Activated CD4-positive, alpha-beta memory T cell treated with anti-CD3 and anti-CD28 coated beads, Interleukin-2, amount 10 ng/mL, durations not matched to agents 7 days and 5 days (primary cell): ENCODE measurements around the gene KIF13A. TPM values are rescaled to one million over a fixed set of nuclear protein-coding genes. Genes with fewer than 3 reads are reported as not detected.
A peak's percentile ranks its signal among the peaks of the same experiment; 100 is the strongest.
"Not testable (repeated sequence)": the region's sequence is repeated elsewhere in the genome, so short reads cannot be mapped to it uniquely, and the experiment has no call there.

Experiments
- CTCF ChIA-PET: fragments of 350-600 bp; sonication (Branson Sonifier 250); formaldehyde crosslinking; loops from one replicate; lab custom pipeline; 2021; ENCODE audit warnings: antibody characterized with exemption, inconsistent platforms; lab: Charles Lee
- POLR2A ChIA-PET: fragments of 350-600 bp; sonication (Branson Sonifier 250); formaldehyde crosslinking; loops from one replicate; lab custom pipeline; 2021; ENCODE audit warnings: antibody characterized with exemption; lab: Charles Lee
- DNase-seq: peaks from one replicate; pipeline ENCODE4 v3.0.0-alpha.2; 2020
- H3K27ac Mint-ChIP-seq: one replicate; pipeline ENCODE4 v1.8.0; 2021; ENCODE audit warnings: mild to moderate bottlenecking, mixed read lengths
- H3K27me3 Mint-ChIP-seq: one replicate; pipeline ENCODE4 v1.8.0; 2021; ENCODE audit warnings: mixed read lengths
- H3K36me3 Mint-ChIP-seq: one replicate; pipeline ENCODE4 v1.8.0; 2021; ENCODE audit warnings: low read depth, mixed read lengths
- H3K4me1 Mint-ChIP-seq: one replicate; pipeline ENCODE4 v1.8.0; 2021; ENCODE audit warnings: mixed read lengths
- H3K4me3 Mint-ChIP-seq: one replicate; pipeline ENCODE4 v1.8.0; 2021; ENCODE audit warnings: mild to moderate bottlenecking, mixed read lengths
- H3K9me3 Mint-ChIP-seq: one replicate; pipeline ENCODE4 v1.8.0; 2021; ENCODE audit warnings: mixed read lengths
- total RNA-seq, 2 experiments: library from RNA; stranded (reverse); gene quantifications; one replicate each; pipeline ENCODE4 v1.2.3, GENCODE V29; 2021

KIF13A gene
- total RNA-seq: not detected

GRCh38 chr6:17987447-17987696 lies at the start of gene KIF13A:
KIF13A (minus strand) TSS chr6:17987635; CDS start chr6:17987463, 172 bp downstream.
- CTCF ChIA-PET: no interaction called here
- no peaks in the 10 kb centered on the region for H3K9me3 Mint-ChIP-seq
- H3K4me3 Mint-ChIP-seq: peak within 1 kb of the TSS; percentile 74
- no peaks in the 10 kb centered on the region for H3K36me3 Mint-ChIP-seq
- no peak within 1 kb of the TSS for H3K27ac Mint-ChIP-seq
- DNase-seq: no peak
- peaks cover 8% of the 10 kb centered on the region for H3K4me1 Mint-ChIP-seq
- POLR2A ChIA-PET: no interaction called here
- H3K27me3 Mint-ChIP-seq: peaks cover 56% of the 10 kb centered on the region

DNA sequence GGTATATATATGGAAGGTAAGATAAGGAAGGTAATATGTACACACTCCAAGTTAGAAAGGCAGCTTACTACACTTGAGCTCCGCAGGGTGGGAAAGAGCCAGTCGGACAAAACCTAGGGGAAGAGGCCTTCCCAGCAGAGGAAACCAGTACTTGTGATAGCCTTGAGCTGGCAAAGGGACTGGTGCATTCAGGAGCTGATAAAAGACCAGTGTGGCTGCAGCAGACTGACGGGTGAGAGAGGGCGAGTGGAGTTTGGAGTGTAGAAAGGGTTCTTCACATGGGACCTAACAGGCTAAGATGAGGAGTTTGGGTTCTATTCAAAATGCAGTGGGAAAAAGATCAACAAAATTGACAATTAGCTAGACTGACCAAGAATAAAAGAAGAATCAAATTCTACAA lies 49.3 kb upstream of the KIF13A start:
- no peaks in the 10 kb centered on the region for H3K9me3 Mint-ChIP-seq
- DNase-seq: no peak
- H3K4me3 Mint-ChIP-seq: no peak overlapping the region
- H3K4me1 Mint-ChIP-seq: no peaks in the 10 kb centered on the region
- peaks cover 13% of the 10 kb centered on the region for H3K27me3 Mint-ChIP-seq
- ChIA-PET POLR2A (no interaction called here), CTCF (no interaction called here)
- H3K27ac Mint-ChIP-seq: no peak overlapping the region
- no peaks in the 10 kb centered on the region for H3K36me3 Mint-ChIP-seq

DNA sequence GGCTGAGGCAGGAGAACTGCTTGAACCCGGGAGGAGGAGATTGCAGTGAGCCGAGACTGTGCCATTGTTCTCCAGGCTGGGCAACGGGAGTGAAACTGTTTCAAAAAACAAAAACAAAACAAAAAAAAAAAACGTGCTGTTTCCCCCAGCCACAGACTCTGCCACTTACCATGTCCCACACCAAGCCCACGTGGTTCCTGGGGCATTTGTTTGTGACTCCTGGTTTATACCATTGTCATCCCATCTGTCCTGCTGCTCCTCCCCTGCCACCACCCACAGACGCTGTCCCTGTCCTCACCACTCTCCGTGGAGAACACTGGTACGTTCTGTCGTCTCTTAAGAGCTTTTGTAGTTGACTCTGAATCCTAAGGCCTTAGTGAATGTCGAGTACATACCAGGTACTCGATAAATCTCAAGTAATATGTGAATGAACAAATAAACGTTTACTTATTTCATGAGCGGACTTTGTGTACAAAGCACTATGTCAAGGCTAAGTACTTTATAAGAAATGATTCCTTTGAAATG lies 48.0 kb upstream of the KIF13A start:
- Mint-ChIP-seq H3K36me3 (no peaks in the 10 kb centered on the region), H3K27ac (no peak overlapping the region), H3K4me1 (no peaks in the 10 kb centered on the region), H3K4me3 (no peak overlapping the region), H3K27me3 (peaks cover 10% of the 10 kb centered on the region), H3K9me3 (no peaks in the 10 kb centered on the region)
- no peak for DNase-seq
- ChIA-PET CTCF (no interaction called here), POLR2A (no interaction called here)

GRCh38 chr6:18034798-18035202 lies 47.4 kb upstream of the KIF13A start:
- Mint-ChIP-seq H3K4me1 (no peaks in the 10 kb centered on the region), H3K27me3 (peaks cover 12% of the 10 kb centered on the region), H3K9me3 (no peaks in the 10 kb centered on the region), H3K4me3 (no peak overlapping the region), H3K36me3 (no peaks in the 10 kb centered on the region), H3K27ac (no peak overlapping the region)
- no peak for DNase-seq
- CTCF ChIA-PET: no interaction called here
- POLR2A ChIA-PET: no interaction called here

GRCh38 chr6:18031680-18032256 lies 44.3 kb upstream of the KIF13A start:
- no peaks in the 10 kb centered on the region for H3K36me3 Mint-ChIP-seq
- ChIA-PET POLR2A (no interaction called here), CTCF (no interaction called here)
- H3K4me3 Mint-ChIP-seq: no peak overlapping the region
- H3K9me3 Mint-ChIP-seq: no peaks in the 10 kb centered on the region
- no peaks in the 10 kb centered on the region for H3K4me1 Mint-ChIP-seq
- H3K27ac Mint-ChIP-seq: no peak overlapping the region
- DNase-seq: no peak
- peaks cover 6% of the 10 kb centered on the region for H3K27me3 Mint-ChIP-seq

DNA sequence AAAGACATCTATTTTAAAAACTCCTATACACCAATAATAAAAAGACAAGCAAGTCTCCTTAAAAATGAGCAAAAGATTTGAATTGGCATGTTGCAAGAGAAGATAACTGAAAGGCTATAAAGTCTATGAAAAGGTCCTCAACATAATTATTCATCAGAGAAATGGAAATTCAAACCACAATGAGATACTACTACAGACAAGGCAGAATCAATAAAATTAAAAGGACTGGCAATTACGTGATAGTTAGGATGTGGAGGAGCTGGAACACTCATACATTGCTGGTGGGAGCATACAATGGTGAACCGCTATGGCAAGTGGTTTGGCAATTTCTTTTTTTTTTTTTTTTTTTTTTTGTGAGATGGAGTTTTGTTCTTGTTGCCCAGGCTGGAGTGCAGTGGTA lies 43.8 kb upstream of the KIF13A start:
- H3K27me3 Mint-ChIP-seq: peaks cover 3% of the 10 kb centered on the region
- CTCF ChIA-PET: no interaction called here
- no peak overlapping the region for H3K4me3 Mint-ChIP-seq
- POLR2A ChIA-PET: no interaction called here
- no peaks in the 10 kb centered on the region for H3K4me1 Mint-ChIP-seq
- H3K9me3 Mint-ChIP-seq: no peaks in the 10 kb centered on the region
- H3K27ac Mint-ChIP-seq: no peak overlapping the region
- DNase-seq: no peak
- H3K36me3 Mint-ChIP-seq: no peaks in the 10 kb centered on the region

DNA sequence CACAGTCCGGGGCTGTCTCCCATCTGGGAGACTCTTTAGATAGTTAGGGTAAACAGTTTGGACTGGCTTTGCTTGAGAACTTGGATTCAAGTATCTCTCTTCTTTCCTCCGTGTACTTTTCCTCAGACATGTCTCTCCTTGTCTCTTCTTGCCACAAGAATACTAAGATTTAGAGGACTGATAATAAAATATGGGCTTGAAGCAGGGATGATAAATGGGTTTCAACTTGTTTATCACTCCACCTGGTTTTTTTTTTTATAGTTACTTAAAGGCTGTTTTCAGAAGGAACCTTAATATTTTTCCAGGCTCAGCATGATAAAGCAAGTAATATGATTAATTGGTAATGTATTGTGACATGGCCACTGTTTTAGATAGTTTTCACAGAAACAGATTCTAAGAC lies 40.9 kb upstream of the KIF13A start:
- Mint-ChIP-seq H3K4me3 (no peak overlapping the region), H3K27ac (no peak overlapping the region), H3K27me3 (peaks cover 1% of the 10 kb centered on the region), H3K36me3 (no peaks in the 10 kb centered on the region), H3K9me3 (no peaks in the 10 kb centered on the region), H3K4me1 (no peaks in the 10 kb centered on the region)
- CTCF ChIA-PET: no interaction called here
- no peak for DNase-seq
- POLR2A ChIA-PET: no interaction called here

- ChIA-PET POLR2A (no interaction called here), CTCF (no interaction called here)
- no peak overlapping the region for H3K4me3 Mint-ChIP-seq
- no peaks in the 10 kb centered on the region for H3K4me1 Mint-ChIP-seq
- no peak for DNase-seq
- H3K36me3 Mint-ChIP-seq: no peaks in the 10 kb centered on the region
- peaks cover 3% of the 10 kb centered on the region for H3K9me3 Mint-ChIP-seq
- H3K27me3 Mint-ChIP-seq: peaks cover 1% of the 10 kb centered on the region
- H3K27ac Mint-ChIP-seq: no peak overlapping the region
Observed at GRCh38 chr6:18025596-18025995, 38.2 kb upstream of the KIF13A start.

DNA sequence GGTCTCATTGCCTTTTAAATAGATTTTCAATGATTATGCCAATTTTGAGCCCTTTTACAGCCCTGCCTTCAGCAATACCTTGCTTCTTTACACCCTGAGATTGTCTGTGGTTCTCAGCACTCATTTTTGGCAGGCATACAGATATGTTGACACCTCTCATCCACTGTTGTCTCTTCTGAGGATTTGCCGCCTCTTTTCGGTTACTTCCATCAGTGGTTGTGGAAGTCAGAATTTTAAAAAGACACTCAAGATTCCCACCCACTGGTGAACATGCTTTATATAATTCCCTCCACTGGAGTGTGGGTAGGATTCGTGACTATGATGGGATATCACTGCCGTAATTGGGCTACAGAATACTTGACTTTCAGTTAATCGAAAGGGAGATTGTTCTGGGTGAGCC lies 37.4 kb upstream of the KIF13A start:
- DNase-seq: no peak
- Mint-ChIP-seq H3K36me3 (no peaks in the 10 kb centered on the region), H3K9me3 (peaks cover 3% of the 10 kb centered on the region), H3K4me3 (no peak overlapping the region), H3K27me3 (no peaks in the 10 kb centered on the region), H3K27ac (no peak overlapping the region), H3K4me1 (no peaks in the 10 kb centered on the region)
- POLR2A ChIA-PET: no interaction called here
- CTCF ChIA-PET: no interaction called here

- ChIA-PET POLR2A (no interaction called here), CTCF (no interaction called here)
- H3K4me1 Mint-ChIP-seq: no peaks in the 10 kb centered on the region
- H3K27ac Mint-ChIP-seq: no peak overlapping the region
- peaks cover 3% of the 10 kb centered on the region for H3K9me3 Mint-ChIP-seq
- H3K36me3 Mint-ChIP-seq: no peaks in the 10 kb centered on the region
- no peaks in the 10 kb centered on the region for H3K27me3 Mint-ChIP-seq
- DNase-seq: no peak
- no peak overlapping the region for H3K4me3 Mint-ChIP-seq
Observed at GRCh38 chr6:18023891-18024290, 36.5 kb upstream of the KIF13A start.

GRCh38 chr6:18022398-18023231 lies 35.2 kb upstream of the KIF13A start:
- H3K27ac Mint-ChIP-seq: no peak overlapping the region
- no peak for DNase-seq
- H3K36me3 Mint-ChIP-seq: no peaks in the 10 kb centered on the region
- no peaks in the 10 kb centered on the region for H3K4me1 Mint-ChIP-seq
- no peak overlapping the region for H3K4me3 Mint-ChIP-seq
- CTCF ChIA-PET: no interaction called here
- POLR2A ChIA-PET: no interaction called here
- H3K27me3 Mint-ChIP-seq: no peaks in the 10 kb centered on the region
- peaks cover 3% of the 10 kb centered on the region for H3K9me3 Mint-ChIP-seq

DNA sequence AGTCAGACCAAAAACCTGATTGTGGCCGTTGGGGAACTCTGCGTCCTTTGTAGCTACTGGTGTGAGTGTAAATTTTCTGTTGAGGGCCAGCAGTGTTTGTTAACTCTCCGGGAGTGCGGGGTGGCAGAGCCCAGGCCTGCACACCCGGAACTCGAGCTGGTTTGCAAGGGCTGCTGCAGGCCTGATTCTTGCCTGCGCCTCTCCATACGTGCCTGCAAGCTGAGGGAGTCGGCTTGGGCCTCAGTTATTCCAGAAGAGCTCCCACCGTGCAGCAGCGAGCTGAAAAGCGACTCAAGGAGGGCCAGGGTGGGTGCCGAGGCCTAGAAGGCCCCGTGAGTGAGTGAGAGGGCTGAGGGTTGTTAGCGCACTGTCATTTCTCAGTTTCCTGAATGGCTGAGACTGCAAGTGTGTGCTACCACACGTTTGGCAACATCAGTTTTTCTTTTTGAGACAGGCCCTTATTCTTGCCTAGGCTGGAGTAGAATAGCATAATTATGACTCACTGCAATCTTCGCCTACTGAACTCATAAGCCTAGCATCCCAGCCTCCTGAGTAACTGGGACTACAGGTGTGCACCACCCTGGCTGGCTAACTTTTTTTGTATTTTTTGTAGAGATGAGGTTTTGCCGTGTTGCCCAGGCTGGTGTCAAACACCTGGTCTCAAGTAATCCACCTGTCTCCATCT lies 33.9 kb upstream of the KIF13A start:
- Mint-ChIP-seq H3K9me3 (peaks cover 3% of the 10 kb centered on the region), H3K4me1 (no peaks in the 10 kb centered on the region), H3K4me3 (no peak overlapping the region), H3K27ac (no peak overlapping the region), H3K27me3 (no peaks in the 10 kb centered on the region), H3K36me3 (no peaks in the 10 kb centered on the region)
- CTCF ChIA-PET: no interaction called here
- POLR2A ChIA-PET: no interaction called here
- DNase-seq: no peak

DNA sequence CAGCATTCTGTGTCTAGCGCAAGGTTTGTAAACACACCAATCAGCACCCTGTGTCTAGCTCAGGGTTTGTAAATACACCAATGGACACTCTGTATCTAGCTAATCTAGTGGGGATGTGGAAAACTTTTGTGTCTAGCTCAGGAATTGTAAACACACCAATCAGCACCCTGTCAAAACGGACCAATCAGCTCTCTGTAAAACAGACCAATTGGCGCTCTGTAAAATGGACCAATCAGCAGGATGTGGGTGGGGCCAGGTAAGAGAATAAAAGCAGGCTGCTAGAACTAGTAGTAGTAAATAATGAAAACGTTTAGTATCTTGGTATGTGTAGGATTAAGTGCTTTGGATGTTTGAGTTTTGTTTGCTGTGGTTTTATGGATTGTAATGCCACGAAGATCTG lies 33.1 kb upstream of the KIF13A start:
- DNase-seq, H3K36me3 Mint-ChIP-seq, CTCF ChIA-PET, H3K4me3 Mint-ChIP-seq, H3K9me3 Mint-ChIP-seq, H3K27me3 Mint-ChIP-seq, POLR2A ChIA-PET, H3K4me1 Mint-ChIP-seq, H3K27ac Mint-ChIP-seq: not testable (repeated sequence)
